T-helper 2 cell treated with Interferon-gamma antibody and Interleukin-4, amounts not matched to agents 100 ng/mL and 5 ng/mL, for 36 hours (primary cell): Measurements from ENCODE around the gene HK1. TPM values are rescaled to one million over a fixed set of nuclear protein-coding genes. Genes with fewer than 3 reads are reported as not detected.
"Not testable (repeated sequence)": the region's sequence is repeated elsewhere in the genome, so short reads cannot be mapped to it uniquely, and the experiment has no call there.

Experiments
- intact Hi-C: fragments of 100-400 bp; cut with micrococcal nuclease; formaldehyde crosslinking; loops from one replicate; pipeline ENCODE4 v1.15.1; 2023
- total RNA-seq: library from RNA; stranded (reverse); gene quantifications from 2 replicates; pipeline ENCODE4 v1.2.3, GENCODE V29; 2022

Gene HK1
- total RNA-seq, 1 donor from 2014 or later: 147 TPM

GRCh38 chr10:69254877-69255276 lies 23.4 kb upstream of the HK1 start:
- intact Hi-C loops: no loop called here

- intact Hi-C loops: no loop called here
Measured at GRCh38 chr10:69259547-69260243, 18.6 kb upstream of the HK1 start.

- intact Hi-C loops: no loop called here
Measured at GRCh38 chr10:69261184-69261583, 17.1 kb upstream of the HK1 start.

GRCh38 chr10:69262292-69262751 lies 16.0 kb upstream of the HK1 start:
- intact Hi-C loops: no loop called here

DNA sequence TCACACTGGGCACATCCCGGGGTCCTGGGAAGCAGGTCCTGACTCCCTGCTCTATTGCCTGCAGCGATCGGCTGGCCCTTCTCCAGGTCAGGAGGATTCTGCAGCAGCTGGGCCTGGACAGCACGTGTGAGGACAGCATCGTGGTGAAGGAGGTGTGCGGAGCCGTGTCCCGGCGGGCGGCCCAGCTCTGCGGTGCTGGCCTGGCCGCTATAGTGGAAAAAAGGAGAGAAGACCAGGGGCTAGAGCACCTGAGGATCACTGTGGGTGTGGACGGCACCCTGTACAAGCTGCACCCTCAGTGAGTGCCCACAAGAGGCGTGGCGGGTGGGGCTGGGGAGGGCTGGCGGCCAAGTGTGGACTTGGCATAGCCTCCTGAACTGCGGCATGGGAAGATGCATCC lies 12.8 kb upstream of the HK1 start:
- intact Hi-C loops: no loop called here

DNA sequence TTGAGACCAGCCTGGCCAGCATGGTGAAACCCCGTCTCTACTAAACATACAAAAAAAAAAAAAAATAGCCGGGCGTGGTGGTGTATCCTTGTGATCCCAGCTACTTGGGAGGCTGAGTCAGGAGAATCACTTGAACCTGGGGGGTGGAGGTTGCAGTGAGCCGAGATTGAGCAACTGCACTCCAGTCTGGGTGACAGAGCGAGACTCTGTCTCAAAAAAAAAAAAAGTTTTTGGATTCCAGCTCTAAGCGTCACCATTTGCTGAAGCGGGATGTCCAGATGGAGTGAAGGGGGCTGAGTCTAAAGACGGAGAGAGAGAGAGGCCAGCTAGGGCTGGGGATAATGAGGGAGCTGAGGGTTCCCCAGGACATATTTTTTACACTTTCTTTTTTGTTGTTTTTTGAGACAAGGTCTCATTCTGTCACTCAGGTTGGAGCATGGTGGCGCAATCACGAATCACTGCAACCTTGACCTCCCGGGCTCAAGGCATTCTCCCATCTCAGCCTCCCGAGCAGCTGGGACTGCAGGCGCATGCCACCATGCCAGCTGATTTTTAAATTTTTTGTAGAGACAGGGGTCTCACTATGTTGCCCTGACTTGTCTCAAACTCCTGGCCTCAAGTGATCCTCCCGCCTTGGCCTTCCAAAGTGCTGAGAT lies 9.4 kb upstream of the HK1 start:
- intact Hi-C loops: no loop called here

DNA sequence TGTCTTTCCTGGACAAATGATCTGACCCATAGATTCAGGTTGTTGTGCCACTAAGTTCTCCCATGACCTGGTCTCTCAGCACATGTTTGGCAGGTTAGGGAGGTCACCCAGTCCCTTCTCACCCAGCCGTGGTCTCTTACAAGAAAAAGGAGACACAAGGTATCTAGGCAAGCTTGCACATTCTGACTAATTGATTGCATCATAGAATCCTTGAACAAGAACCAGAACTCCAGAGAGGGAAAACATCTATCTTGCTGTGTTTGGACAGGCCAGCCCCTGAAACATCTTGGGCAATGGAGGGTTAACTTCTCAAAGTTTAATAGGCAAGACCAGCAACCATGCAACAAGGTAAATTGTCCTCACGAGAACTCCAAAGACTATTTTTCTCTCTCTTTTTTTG lies 8.5 kb upstream of the HK1 start:
- intact Hi-C loops: no loop called here

DNA sequence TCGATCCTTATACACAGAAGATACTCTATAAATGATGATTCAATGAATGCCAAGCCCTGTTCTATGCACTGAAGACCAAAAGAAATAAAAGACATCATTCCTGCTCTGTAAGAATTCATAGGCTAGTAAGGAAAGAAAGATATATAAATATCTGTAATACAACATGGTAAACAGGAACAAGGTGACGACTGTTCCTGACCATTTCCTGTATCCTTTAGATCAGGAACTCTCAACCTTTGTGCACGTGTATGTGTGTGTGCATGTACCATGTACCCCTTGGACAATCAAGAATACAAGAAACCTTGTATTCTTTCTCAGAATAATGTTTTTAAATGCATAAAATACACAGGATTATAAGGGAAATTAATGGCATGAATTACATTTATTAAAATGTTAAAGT lies 7.3 kb upstream of the HK1 start:
- intact Hi-C loops: no loop called here

DNA sequence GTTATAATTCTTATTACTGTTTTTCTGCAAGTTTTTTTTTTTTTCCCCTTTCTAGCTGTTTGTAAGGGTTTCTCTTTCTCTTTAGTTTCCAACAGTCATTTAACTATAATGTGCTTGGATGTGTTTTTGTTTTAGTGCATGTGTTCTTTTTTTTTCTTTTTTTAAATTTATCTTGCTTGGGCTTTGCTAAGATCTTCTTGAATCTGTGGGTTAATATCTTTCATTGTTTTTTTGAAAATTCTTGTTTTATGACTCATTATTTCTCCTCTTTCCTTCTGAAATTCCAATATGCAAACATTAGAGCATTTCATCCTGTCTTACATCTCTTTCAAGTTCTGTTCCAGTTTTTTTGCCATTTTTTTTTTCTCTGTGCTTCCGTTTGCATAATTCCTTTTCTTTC lies 5.7 kb upstream of the HK1 start:
- intact Hi-C loops: no loop called here

- intact Hi-C loops: no loop called here
Measured at GRCh38 chr10:69275444-69275843, 2.9 kb upstream of the HK1 start.

GRCh38 chr10:69276503-69276902 lies 1.8 kb upstream of the HK1 start:
- intact Hi-C loops: no loop called here

DNA sequence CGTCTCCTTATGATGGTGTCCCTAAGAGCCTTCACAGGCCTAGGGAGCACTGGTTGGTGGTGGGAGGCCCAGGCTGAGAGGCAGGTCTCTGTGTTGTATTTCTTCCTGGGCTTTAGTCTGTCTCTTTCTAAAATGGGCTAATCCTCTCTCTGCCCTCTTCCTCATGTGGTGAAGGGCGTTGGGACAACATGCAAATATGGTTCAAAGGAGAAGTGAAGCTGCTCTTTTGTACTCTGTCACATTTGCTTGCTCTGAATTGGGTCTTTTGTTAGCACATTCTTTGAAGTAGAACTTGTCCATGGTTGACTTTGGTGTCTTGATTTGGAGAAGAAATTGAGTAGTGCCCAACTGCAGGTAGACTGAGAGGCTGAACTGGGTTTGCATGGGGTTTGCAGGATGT lies 814 bp downstream of the HK1 start:
- intact Hi-C loops: no loop called here

DNA sequence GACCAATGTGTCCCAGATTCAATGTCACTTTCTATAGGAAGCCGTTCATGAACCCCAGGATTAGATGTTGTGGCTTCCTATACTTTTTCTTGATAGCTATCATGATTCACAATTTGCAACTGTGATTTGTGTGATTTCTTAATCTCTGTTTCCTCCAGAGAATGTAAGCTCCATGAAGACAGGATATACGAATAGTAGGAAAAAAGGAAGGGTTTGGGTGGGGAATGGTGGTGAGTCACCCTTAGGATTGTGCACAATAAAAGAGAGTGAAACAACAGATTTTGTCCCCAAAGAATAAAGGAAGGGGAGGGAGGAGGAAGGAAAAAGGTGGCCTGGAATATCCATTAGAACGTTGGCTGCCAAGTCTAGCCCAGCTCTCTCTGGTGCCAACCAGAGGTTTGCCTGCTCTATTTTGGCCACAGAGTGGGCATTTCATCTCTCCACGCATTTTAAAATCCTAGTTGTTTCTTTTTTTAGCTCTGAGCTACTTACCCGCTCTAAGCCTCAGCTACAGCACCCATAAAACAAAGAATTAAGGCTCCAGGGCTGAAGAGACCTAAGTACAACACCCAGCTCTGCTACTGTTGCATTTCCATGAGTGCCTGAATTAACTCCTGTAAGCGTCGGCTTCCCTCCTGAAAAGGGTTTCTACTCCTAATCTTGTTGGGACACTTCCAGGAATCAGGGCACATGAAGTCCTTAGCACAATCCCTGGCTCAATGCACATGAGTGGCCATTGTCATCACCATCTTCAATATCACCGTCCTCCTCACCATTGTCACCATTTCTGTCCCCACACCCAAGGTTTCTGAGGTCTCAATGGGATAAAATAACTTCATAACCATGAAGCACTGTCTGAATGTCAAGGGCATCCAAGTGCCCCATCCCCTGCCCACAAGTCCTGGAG lies 3.5 kb downstream of the HK1 start:
- intact Hi-C loops: no loop called here

DNA sequence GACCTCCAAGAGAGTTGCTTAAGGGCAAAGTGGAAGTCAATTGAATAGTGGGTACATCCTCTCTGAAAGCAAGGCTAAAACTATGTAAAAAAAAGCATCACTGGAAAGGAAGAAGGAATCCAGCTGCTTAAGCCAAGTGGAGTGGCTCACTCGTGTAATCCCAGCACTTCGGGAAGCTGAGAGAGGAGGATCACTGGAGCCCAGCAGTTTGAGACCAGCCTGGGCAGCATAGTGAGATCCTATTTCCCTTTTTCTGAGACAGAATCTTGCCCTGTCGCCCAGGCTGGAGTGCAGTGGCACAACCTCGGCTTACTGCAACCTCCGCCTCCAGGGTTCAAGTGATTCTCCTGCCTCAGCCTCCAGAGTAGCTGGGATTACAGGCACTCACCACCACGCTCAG lies 6.1 kb downstream of the HK1 start:
- intact Hi-C loops: not testable (repeated sequence)

DNA sequence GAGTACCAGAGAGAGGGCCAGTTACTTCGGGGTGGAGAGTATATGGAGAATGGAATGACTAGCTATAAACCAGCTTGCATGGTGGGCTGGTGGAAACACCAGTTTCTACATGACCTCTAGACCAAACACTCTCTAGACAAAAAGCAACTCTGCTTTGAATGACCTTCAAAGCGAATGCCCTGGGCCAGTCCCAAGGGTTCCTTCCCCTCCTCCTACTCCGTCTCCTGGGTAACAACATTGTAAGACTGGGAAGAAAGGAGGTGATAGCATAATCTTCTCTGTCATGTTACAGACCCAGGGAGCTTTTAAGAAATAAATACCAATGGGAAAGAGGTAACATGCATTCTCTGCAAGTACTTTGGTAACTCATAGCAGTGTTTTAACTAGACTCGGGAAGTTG lies 7.4 kb downstream of the HK1 start:
- intact Hi-C loops: no loop called here

DNA sequence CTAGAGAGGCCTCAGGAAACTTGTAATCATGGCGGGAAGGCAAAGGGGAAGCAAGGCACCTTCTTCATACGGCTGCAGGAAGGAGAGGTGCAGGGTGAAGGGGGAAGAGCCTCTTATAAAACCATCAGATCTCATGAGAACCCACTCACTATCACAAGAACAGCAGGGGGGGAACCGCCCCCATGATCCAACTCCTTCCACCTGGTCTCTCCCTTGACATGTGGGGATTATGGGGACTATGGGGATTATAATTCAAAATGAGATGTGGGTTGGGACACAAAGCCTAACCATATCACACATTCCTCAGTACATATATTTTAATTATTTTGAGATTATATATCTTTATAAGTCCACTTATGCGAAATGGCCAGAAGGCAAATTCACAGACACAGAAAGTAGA lies 8.9 kb downstream of the HK1 start:
- intact Hi-C loops: no loop called here

- intact Hi-C loops: no loop called here
Measured at GRCh38 chr10:69290993-69291392, 12.7 kb downstream of the HK1 start.

DNA sequence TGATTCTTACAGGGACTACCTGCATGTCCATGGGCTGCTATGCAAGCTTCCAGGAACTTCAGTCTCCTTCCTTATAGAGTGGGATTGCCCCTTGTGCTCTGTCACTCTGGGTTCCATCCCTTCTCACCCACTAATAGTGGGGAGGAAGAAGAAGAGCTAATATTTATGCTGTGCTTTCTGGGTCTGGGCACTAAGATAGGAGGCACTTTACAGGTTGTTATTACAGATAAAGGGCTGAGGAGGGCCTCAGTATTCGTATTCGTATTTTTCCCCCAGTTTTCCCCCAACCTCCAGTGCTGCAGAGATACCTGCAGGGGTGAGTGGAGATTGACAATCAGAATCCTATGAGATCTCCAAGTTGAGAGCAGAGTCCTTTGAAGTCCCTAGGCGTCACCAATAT lies 14.2 kb downstream of the HK1 start:
- intact Hi-C loops: no loop called here

DNA sequence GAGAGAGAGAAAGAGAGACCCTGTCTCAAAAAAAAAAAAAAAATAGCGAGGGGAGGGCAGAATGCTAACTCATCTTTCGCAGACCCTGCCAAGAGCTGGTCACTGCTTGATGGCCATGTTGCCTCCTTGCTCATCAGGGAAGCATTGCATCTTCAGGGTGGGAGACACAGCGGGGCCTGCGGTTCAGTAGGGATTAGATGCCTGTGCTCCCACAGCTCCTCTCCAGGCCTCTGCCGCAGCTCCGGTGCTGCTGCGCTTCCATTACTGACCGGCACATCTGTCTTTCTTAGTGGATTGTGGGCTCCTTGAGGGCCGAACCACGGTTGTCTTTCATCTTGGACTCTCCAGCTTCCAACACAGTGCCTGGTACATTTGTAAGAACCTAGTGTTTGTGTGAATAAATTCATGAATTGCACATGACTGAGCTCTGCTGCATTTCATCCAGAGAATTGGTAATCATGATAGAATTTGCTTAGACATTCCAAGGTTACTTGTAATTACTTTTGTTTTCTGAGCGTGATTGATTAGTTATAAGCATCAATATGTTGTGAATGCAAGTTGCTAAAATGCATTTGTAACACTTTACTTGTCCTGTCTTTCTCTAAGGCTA lies 16.8 kb downstream of the HK1 start:
- intact Hi-C loops: no loop called here

DNA sequence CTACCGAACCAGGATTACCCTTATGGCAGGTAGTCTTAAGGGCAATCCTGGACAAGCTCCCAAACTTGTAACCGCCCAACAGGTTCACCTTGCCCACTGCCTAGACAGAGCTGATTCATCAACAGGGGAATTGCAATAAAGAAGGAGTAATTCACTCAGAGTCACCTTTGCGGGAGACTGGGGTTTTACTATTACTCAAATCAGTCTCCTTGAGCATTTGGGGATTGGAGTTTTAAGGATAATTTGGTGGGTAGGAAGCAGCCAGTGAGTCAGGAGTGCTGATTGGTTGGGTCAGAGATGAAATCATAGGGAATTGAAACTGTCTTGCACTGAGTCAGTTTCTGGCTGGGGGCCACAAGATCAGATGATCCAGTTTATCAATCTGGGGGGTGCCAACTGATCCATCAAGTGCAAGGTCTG lies 25.3 kb downstream of the HK1 start:
- intact Hi-C loops: no loop called here

- intact Hi-C loops: no loop called here
Measured at GRCh38 chr10:69306421-69306820, 28.1 kb downstream of the HK1 start.

- intact Hi-C loops: no loop called here
Measured at GRCh38 chr10:69307434-69307833, 29.1 kb downstream of the HK1 start.
